ENCODE results near the gene EDRF1. TPM values are rescaled to one million over a fixed set of nuclear protein-coding genes. Genes with fewer than 3 reads are reported as not detected.
A peak's percentile ranks its signal among the peaks of the same experiment; 100 is the strongest.

The EDRF1 gene
- total RNA-seq, 6 donors from 2014 or later = 12.0 to 47.1 (median 19.4) TPM

GRCh38 chr10:125762692-125763648, 43.5 kb downstream of the EDRF1 start:
- Histone ChIP-seq H3K9me3 (no peaks in the 10 kb centered on the region), H3K36me3 (peaks cover 15 to 85% (median 44%) of the 10 kb centered on the region in 4 donors), H3K4me1 (no peaks in the 10 kb centered on the region), H3K27ac (no peak overlapping the region), H3K27me3 (no peaks in the 10 kb centered on the region), H3K4me3 (no peak overlapping the region)
- TF ChIP-seq POLR2A (IDR thresholded peaks at IDR 0.05) (no peak), CTCF (IDR thresholded peaks at IDR 0.05) (no peak), POLR2AphosphoS5 (IDR thresholded peaks at IDR 0.05) (no peak), EP300 (IDR thresholded peaks at IDR 0.05) (no peak)
- 89 to 91% methylated on average over 24 of the region's 24 CpGs for WGBS, 2 donors
- peak in 1 of 2 donors; percentile 52 for DNase-seq
- no peak for ATAC-seq (ENCODE audit: low FRiP score in 2 of 2)

- no peak overlapping the region for H3K4me3 ChIP-seq
- TF ChIP-seq POLR2AphosphoS5 (IDR thresholded peaks at IDR 0.05) (no peak), CTCF (IDR thresholded peaks at IDR 0.05) (no peak), POLR2A (IDR thresholded peaks at IDR 0.05) (no peak), EP300 (IDR thresholded peaks at IDR 0.05) (no peak)
- peaks cover 4 to 56% (median 26%) of the 10 kb centered on the region in 4 donors for H3K36me3 ChIP-seq
- WGBS, 2 donors = 100% methylated on average over 2 of the region's 2 CpGs
- no peaks in the 10 kb centered on the region for H3K4me1 ChIP-seq
- H3K9me3 ChIP-seq = no peaks in the 10 kb centered on the region
- ATAC-seq (ENCODE audit: low FRiP score in 2 of 2) (no peak), DNase-seq (no peak)
- no peak overlapping the region for H3K27ac ChIP-seq
- H3K27me3 ChIP-seq = no peaks in the 10 kb centered on the region
These were observed 46.3 kb downstream of the EDRF1 start for GRCh38 chr10:125765835-125766234.

GRCh38 chr10:125766511-125766910, 47.0 kb downstream of the EDRF1 start:
- TF ChIP-seq POLR2AphosphoS5 (IDR thresholded peaks at IDR 0.05) (no peak), EP300 (IDR thresholded peaks at IDR 0.05) (no peak), CTCF (IDR thresholded peaks at IDR 0.05) (no peak), POLR2A (IDR thresholded peaks at IDR 0.05) (no peak)
- no peaks in the 10 kb centered on the region for H3K27me3 ChIP-seq
- peaks cover 4 to 49% (median 26%) of the 10 kb centered on the region in 4 donors for H3K36me3 ChIP-seq
- WGBS, 2 donors = 59 to 67% methylated on average over 4 of the region's 4 CpGs
- H3K27ac ChIP-seq = no peak overlapping the region
- no peaks in the 10 kb centered on the region for H3K9me3 ChIP-seq
- H3K4me1 ChIP-seq = no peaks in the 10 kb centered on the region
- ATAC-seq (ENCODE audit: low FRiP score in 2 of 2) (no peak), DNase-seq (no peak)
- no peak overlapping the region for H3K4me3 ChIP-seq

GRCh38 chr10:125768219-125768855, 48.8 kb downstream of the EDRF1 start:
- no peak for TF ChIP-seq CTCF (IDR thresholded peaks at IDR 0.05)
- TF ChIP-seq EP300 (IDR thresholded peaks at IDR 0.05) = no peak
- TF ChIP-seq POLR2A (IDR thresholded peaks at IDR 0.05) = no peak
- TF ChIP-seq POLR2AphosphoS5 (IDR thresholded peaks at IDR 0.05) = no peak
- H3K27ac ChIP-seq = no peak overlapping the region
- H3K27me3 ChIP-seq = no peaks in the 10 kb centered on the region
- H3K36me3 ChIP-seq = peaks cover 4 to 32% (median 19%) of the 10 kb centered on the region in 4 donors
- ATAC-seq (ENCODE audit: low FRiP score in 2 of 2) (peak; percentile 44 to 65), DNase-seq (no peak)
- H3K4me3 ChIP-seq = no peak overlapping the region
- WGBS, 2 donors = 51 to 53% methylated on average over 4 of the region's 4 CpGs
- H3K4me1 ChIP-seq = no peaks in the 10 kb centered on the region
- no peaks in the 10 kb centered on the region for H3K9me3 ChIP-seq

Measured in upper lobe of left lung (tissue), 6 donors.